Central memory CD8-positive, alpha-beta T cell (primary cell): Measurements from ENCODE around the gene KATNAL2.

ENCODE experiments used
- ATAC-seq: fragments of 150-1000 bp; cut with Tn5 transposase; replicated peaks from 2 replicates; pipeline ENCODE4 v1.10.0; 2022; ENCODE audit warnings: mild to moderate bottlenecking, moderate FRiP score, moderate number of reproducible peaks; ENCODE audit not compliant: poor library complexity, severe bottlenecking; ENCODE audit errors: extremely low read depth
- DNase-seq, 2 donors: peaks; one replicate each; pipeline ENCODE4 v3.0.0; 2021; ENCODE audit warnings: low spot score in 2 of 2
- H3K27ac Mint-ChIP-seq: one replicate; pipeline ENCODE4 v1.8.0; 2022; ENCODE audit warnings: low read depth, mild to moderate bottlenecking, moderate library complexity, mixed read lengths
- H3K27me3 Mint-ChIP-seq: one replicate; pipeline ENCODE4 v1.8.0; 2022; ENCODE audit warnings: mixed read lengths
- H3K36me3 Mint-ChIP-seq: one replicate; pipeline ENCODE4 v1.8.0; 2022; ENCODE audit warnings: mild to moderate bottlenecking, moderate library complexity, mixed read lengths; ENCODE audit not compliant: insufficient read depth
- H3K4me1 Mint-ChIP-seq: one replicate; pipeline ENCODE4 v1.8.0; 2022; ENCODE audit warnings: mixed read lengths
- H3K4me3 Mint-ChIP-seq: one replicate; pipeline ENCODE4 v1.8.0; 2022; ENCODE audit warnings: mild to moderate bottlenecking, moderate library complexity, mixed read lengths
- H3K9me3 Mint-ChIP-seq: one replicate; pipeline ENCODE4 v1.8.0; 2022; ENCODE audit warnings: mixed read lengths

The KATNAL2 gene

DNA sequence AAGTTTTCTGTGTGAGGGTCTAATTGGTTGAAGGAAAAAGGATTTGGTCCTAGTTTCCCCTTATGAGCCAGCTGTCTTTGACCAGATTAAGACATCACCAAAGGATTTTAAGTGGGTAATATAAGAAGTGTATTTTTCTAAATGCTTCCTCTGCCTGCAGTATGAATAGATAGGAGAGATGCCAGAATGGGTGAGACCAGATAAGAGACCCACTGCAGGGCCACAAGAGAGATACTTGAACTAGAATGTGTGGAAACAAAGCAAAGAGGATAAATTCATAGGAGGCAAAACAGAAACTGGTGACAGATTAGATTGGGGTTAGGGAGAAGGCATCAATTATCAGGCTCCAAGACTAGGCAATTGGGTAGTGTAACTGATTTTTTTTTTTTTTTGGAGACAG, 234.0 kb downstream of the KATNAL2 start:
- no peaks in the 10 kb centered on the region for H3K27me3 Mint-ChIP-seq
- H3K4me1 Mint-ChIP-seq = peaks cover 39% of the 10 kb centered on the region
- ATAC-seq = no peak
- peaks cover 9% of the 10 kb centered on the region for H3K36me3 Mint-ChIP-seq
- peak overlapping the region; percentile 93 for H3K27ac Mint-ChIP-seq
- DNase-seq = no peak
- H3K4me3 Mint-ChIP-seq = peak overlapping the region; percentile 99
- no peaks in the 10 kb centered on the region for H3K9me3 Mint-ChIP-seq
